Tibial nerve (tissue), 4 donors: Measurements from ENCODE around the gene RAP1GAP.

Experiments used
- CTCF ChIP-seq, 5 experiments: fragments of 200-600 bp in 3 of 5; fragments of 450-650 bp in 2 of 5; sonication (generic) in 3 of 5; IDR thresholded peaks; one replicate each; pipeline ENCODE4 v1.5.1; 2016 to 2019; ENCODE audit warnings: antibody characterized with exemption in 5 of 5, mild to moderate bottlenecking in 3 of 5, moderate library complexity in 2 of 5
- EP300 ChIP-seq, 2 donors: sonication (generic); formaldehyde crosslinking; IDR thresholded peaks; one replicate each; pipeline ENCODE4 v1.6.1; 2017; ENCODE audit warnings: antibody characterized with exemption in 2 of 2, mild to moderate bottlenecking in 1 of 2
- POLR2A ChIP-seq, 2 donors: fragments of 450-650 bp; IDR thresholded peaks; one replicate each; pipeline ENCODE4 v1.6.1; 2017; ENCODE audit warnings: antibody characterized with exemption in 2 of 2, mild to moderate bottlenecking in 2 of 2, moderate library complexity in 2 of 2

- TF ChIP-seq CTCF (IDR thresholded peaks at IDR 0.05) (no peak), POLR2A (IDR thresholded peaks at IDR 0.05) (no peak), EP300 (IDR thresholded peaks at IDR 0.05) (no peak)
Observed at GRCh38 chr1:21559788-21560567, 109.2 kb downstream of the RAP1GAP start.
